Endothelial cell of umbilical vein (primary cell): Measurements from ENCODE around the gene SMURF1. TPM values are rescaled to one million over a fixed set of nuclear protein-coding genes. Genes with fewer than 3 reads are reported as not detected.
A peak's percentile ranks its signal among the peaks of the same experiment; 100 is the strongest.

Experiments used
- BruUV-seq: library from RNA; stranded (reverse); fragments of 400-500 nt; replicated peaks from 2 replicates; lab custom pipeline; 2021; lab: Mats Ljungman, UMichigan
- CTCF ChIA-PET: fragments of 300-600, 350-600 bp; sonication (Branson Sonifier 250); formaldehyde crosslinking; loops from one replicate; lab custom pipeline; 2021; ENCODE audit warnings: antibody characterized with exemption, inconsistent platforms; lab: Charles Lee
- POLR2A ChIA-PET: fragments of 300-600, 350-600 bp; sonication (Branson Sonifier 250); formaldehyde crosslinking; loops from one replicate; lab custom pipeline; 2021; ENCODE audit warnings: antibody characterized with exemption, inconsistent platforms; lab: Charles Lee
- DNase-seq: peaks from one replicate; pipeline ENCODE4 v3.0.0-alpha.2; 2011; ENCODE audit warnings: low read depth, low spot score
- FAIRE-seq: peaks from 2 replicates; lab custom pipeline; 2011; peaks lifted over from hg19 to GRCh38; lab: Jason Lieb, UNC
- H2AFZ ChIP-seq: 2 replicates; pipeline ENCODE4 v1.6.0; 2012; ENCODE audit warnings: low read depth, low read length, control low read depth, inconsistent platforms
- H3K27ac ChIP-seq: 2 replicates; pipeline ENCODE4 v1.5.1; 2011; ENCODE audit warnings: low read depth, mild to moderate bottlenecking, control low read depth, low read length, moderate library complexity; ENCODE audit not compliant: insufficient read depth
- H3K27me3 ChIP-seq, 2 experiments: 2 replicates each; pipeline versions ENCODE4 v1.6.0 to v1.6.1; 2011; ENCODE audit warnings: low read length in 2 of 2, mixed read lengths in 1 of 2; ENCODE audit not compliant: control insufficient read depth in 2 of 2, insufficient read depth in 2 of 2
- H3K36me3 ChIP-seq, 2 experiments: 2 replicates in 1 of 2; 3 replicates in 1 of 2; pipeline ENCODE4 v1.5.1; 2011; ENCODE audit warnings: low read length in 2 of 2, mild to moderate bottlenecking in 1 of 2, moderate library complexity in 1 of 2; ENCODE audit not compliant: control insufficient read depth in 2 of 2, insufficient read depth in 2 of 2; ENCODE audit errors: extremely low read depth in 1 of 2
- H3K4me1 ChIP-seq: 3 replicates; pipeline ENCODE4 v1.5.1; 2011; ENCODE audit warnings: mild to moderate bottlenecking, low read length; ENCODE audit not compliant: control insufficient read depth, insufficient read depth; ENCODE audit errors: extremely low read depth
- H3K4me2 ChIP-seq: 2 replicates; pipeline ENCODE4 v1.6.1; 2011; ENCODE audit warnings: low read length, control low read depth, mixed read lengths; ENCODE audit not compliant: insufficient read depth
- H3K4me3 ChIP-seq, 3 experiments: fragments of 200-600 bp in 1 of 3; sonication (generic), shearing (Covaris generic) in 1 of 3; replicated peaks in 1 of 3; 2 replicates each; pipeline ENCODE4 v1.5.1; 2011 to 2016; ENCODE audit warnings: control low read depth in 3 of 3, low read length in 3 of 3, mild to moderate bottlenecking in 2 of 3, inconsistent platforms in 1 of 3, low read depth in 1 of 3, moderate library complexity in 1 of 3; ENCODE audit not compliant: insufficient read depth in 1 of 3
- H3K79me2 ChIP-seq: 2 replicates; pipeline ENCODE4 v1.6.0; 2012; ENCODE audit warnings: low read length, inconsistent platforms; ENCODE audit not compliant: control insufficient read depth, insufficient read depth
- H3K9ac ChIP-seq: replicated peaks from 2 replicates; pipeline ENCODE3; 2011; ENCODE audit warnings: low read length, control low read depth; ENCODE audit not compliant: insufficient read depth; ENCODE audit errors: extremely low read depth
- H3K9me1 ChIP-seq: replicated peaks from 3 replicates; pipeline ENCODE4 v1.6.0; 2011; ENCODE audit warnings: mild to moderate bottlenecking, low read length; ENCODE audit not compliant: control insufficient read depth, insufficient read depth; ENCODE audit errors: extremely low read depth
- H3K9me3 ChIP-seq: replicated peaks from 2 replicates; pipeline ENCODE4 v1.5.1; 2012; ENCODE audit warnings: low read length, inconsistent platforms; ENCODE audit not compliant: control insufficient read depth, insufficient read depth
- H4K20me1 ChIP-seq: replicated peaks from 2 replicates; pipeline ENCODE3; 2011; ENCODE audit warnings: mild to moderate bottlenecking, low read length; ENCODE audit not compliant: control insufficient read depth, insufficient read depth; ENCODE audit errors: extremely low read depth
- CTCF ChIP-seq, 2 donors: IDR thresholded peaks; 1 replicate in 1 of 2; 2 replicates in 1 of 2; pipeline ENCODE4 v1.5.1; 2011; ENCODE audit warnings: low read length in 2 of 2, mild to moderate bottlenecking in 2 of 2, moderate library complexity in 2 of 2, control low read depth in 1 of 2, inconsistent platforms in 1 of 2, low read depth in 1 of 2; ENCODE audit not compliant: insufficient read depth in 1 of 2; ENCODE audit errors: extremely low read depth in 1 of 2
- EZH2 ChIP-seq: IDR thresholded peaks from 2 replicates; pipeline ENCODE4 v1.6.1; 2012; ENCODE audit warnings: borderline replicate concordance, low read depth, mild to moderate bottlenecking, moderate library complexity, low read length, inconsistent platforms; ENCODE audit not compliant: severe bottlenecking
- FOS ChIP-seq: IDR thresholded peaks from 2 replicates; pipeline ENCODE4 v1.6.1; 2011; ENCODE audit warnings: mild to moderate bottlenecking, low read length, moderate library complexity, borderline replicate concordance; ENCODE audit not compliant: insufficient read depth
- GATA2 ChIP-seq: IDR thresholded peaks from 2 replicates; pipeline ENCODE4 v1.7.0; 2011; ENCODE audit warnings: low read depth, mild to moderate bottlenecking, moderate library complexity, mixed read lengths, low read length; ENCODE audit not compliant: insufficient read length, insufficient read depth
- JUN ChIP-seq: IDR thresholded peaks from 2 replicates; pipeline ENCODE4 v1.6.1; 2011; ENCODE audit warnings: borderline replicate concordance, low read depth; ENCODE audit not compliant: insufficient read length, insufficient read depth
- MAX ChIP-seq: IDR thresholded peaks from 2 replicates; pipeline ENCODE4 v1.6.1; 2011; ENCODE audit not compliant: insufficient read depth, insufficient read length
- MYC ChIP-seq: IDR thresholded peaks from one replicate; pipeline ENCODE4 v1.6.1; 2011; ENCODE audit warnings: mild to moderate bottlenecking, low read depth, low read length
- POLR2A ChIP-seq: IDR thresholded peaks from 2 replicates; pipeline ENCODE4 v1.6.1; 2012; ENCODE audit warnings: low read depth, mild to moderate bottlenecking, control low read depth, low read length
- POLR2AphosphoS5 ChIP-seq: IDR thresholded peaks from 2 replicates; pipeline ENCODE4 v1.6.1; 2012; ENCODE audit warnings: low read depth, mild to moderate bottlenecking, control low read depth, low read length, moderate library complexity; ENCODE audit not compliant: insufficient read depth
- dilution Hi-C: fragments of 300-500 bp; cut with MboI; formaldehyde crosslinking; loops from one replicate; pipeline ENCODE4 v1.15.0; 2019; ENCODE audit warnings: low sequenced_read_pairs; ENCODE audit not compliant: extremely low pct_ligation_motif_present
- intact Hi-C: fragments of 100-400 bp; cut with micrococcal nuclease; formaldehyde crosslinking; loops from one replicate; pipeline ENCODE4 v1.10.0; 2022
- polyA plus RNA-seq, 4 experiments: library from polyadenylated mRNA; depleted of rRNA in 3 of 4; stranded (reverse) in 3 of 4; unstranded in 1 of 4; fragments of >200 nt; gene quantifications; 2 replicates each; pipeline versions ENCODE4 v1.2.1 to v1.2.3, GENCODE V29; 2011 to 2012; ENCODE audit warnings: missing spikeins in 1 of 4
- total RNA-seq: library from RNA; stranded (reverse); gene quantifications from 2 replicates; pipeline ENCODE4 v1.2.3, GENCODE V29; 2021

SMURF1 gene
- total and polyA plus RNA-seq, 2 donors (not counting 3 experiments of a cell fraction or from before 2014, with no cell fraction given): 11.5 to 22.8 TPM

- Histone ChIP-seq H3K9me3 (no peaks in the 10 kb centered on the region), H3K4me2 (peak overlapping the region; percentile 43), H3K4me3 (peak overlapping the region; percentile 56 to 80 (median 71)), H3K79me2 (peaks cover 43% of the 10 kb centered on the region), H3K4me1 (peaks cover 19% of the 10 kb centered on the region), H3K27ac (peak overlapping the region; percentile 38), H3K9ac (peak overlapping the region; percentile 23), H3K36me3 (no peaks in the 10 kb centered on the region), H2AFZ (peak overlapping the region; percentile 53), H3K27me3 (no peaks in the 10 kb centered on the region), H4K20me1 (peaks cover 19% of the 10 kb centered on the region), H3K9me1 (no peaks in the 10 kb centered on the region)
- TF ChIP-seq POLR2A (no peak), POLR2AphosphoS5 (peak; percentile 9)
- FAIRE-seq (peak; percentile 69), DNase-seq (peak; percentile 87)
- POLR2A ChIA-PET: interaction anchor here (0.6 to 0.7 kb wide), 3 partner anchors 22 to 86 kb away, joined by 4 to 5 read pairs (median 5); no protein-coding TSS in a partner anchor
- no TSS peak for BruUV-seq
- CTCF ChIA-PET: interaction anchor here (0.6 to 1.3 kb wide), 3 partner anchors 19 to 131 kb away, joined by 3 to 4 read pairs (median 4); no protein-coding TSS in a partner anchor
- dilution Hi-C loops: no loop called here
- intact Hi-C loops: loop anchor here (1.0 to 5.0 kb wide), 6 partner anchors 40 to 182 kb away; partner anchors contain the start of genes ARPC1A and MYH16
Observed at GRCh38 chr7:99142727-99143520, 984 bp downstream of the SMURF1 start.

GRCh38 chr7:99141841-99142726, 1.8 kb downstream of the SMURF1 start:
- Histone ChIP-seq H3K9me1 (no peaks in the 10 kb centered on the region), H3K27me3 (no peaks in the 10 kb centered on the region), H2AFZ (peak overlapping the region; percentile 69), H3K79me2 (peaks cover 52% of the 10 kb centered on the region), H3K27ac (peak overlapping the region; percentile 80), H3K9ac (peak overlapping the region; percentile 74), H4K20me1 (peaks cover 22% of the 10 kb centered on the region), H3K4me3 (peak overlapping the region; percentile 72 to 83 (median 80)), H3K4me1 (peaks cover 25% of the 10 kb centered on the region), H3K9me3 (no peaks in the 10 kb centered on the region), H3K4me2 (peak overlapping the region; percentile 98), H3K36me3 (no peaks in the 10 kb centered on the region)
- DNase-seq (peak; percentile 56), FAIRE-seq (peak; percentile 71)
- TF ChIP-seq POLR2A: no peak
- no peak for TF ChIP-seq EZH2
- TF ChIP-seq CTCF (IDR thresholded peaks at IDR 0.05; ENCODE audit: extremely low read depth in 1 of 2, insufficient read depth in 1 of 2, low read depth in 1 of 2, low read length in 2 of 2): no peak
- TF ChIP-seq GATA2: no peak
- TF ChIP-seq MAX: no peak
- no peak for TF ChIP-seq JUN
- no peak for TF ChIP-seq FOS
- no peak for TF ChIP-seq POLR2AphosphoS5
- no peak for TF ChIP-seq MYC
- CTCF ChIA-PET: interaction anchor here (0.6 to 1.3 kb wide), 3 partner anchors 20 to 132 kb away, joined by 3 to 4 read pairs (median 4); no protein-coding TSS in a partner anchor
- BruUV-seq: TSS peak; percentile 38
- intact Hi-C loops: loop anchor here (2.0 to 5.0 kb wide), 5 partner anchors 39 to 183 kb away; partner anchors contain the start of genes ARPC1A and MYH16
- POLR2A ChIA-PET: interaction anchor here (0.6 to 0.7 kb wide), 5 partner anchors 20 to 149 kb away, joined by 4 to 5 read pairs (median 5); no protein-coding TSS in a partner anchor
- dilution Hi-C loops: no loop called here
